Tongue (tissue), 2 donors: ENCODE data around the gene GNPTG. TPM values are rescaled to one million over a fixed set of nuclear protein-coding genes. Genes with fewer than 3 reads are reported as not detected.
A peak's percentile ranks its signal among the peaks of the same experiment; 100 is the strongest.

ENCODE experiments used
- DNase-seq: peaks from one replicate; pipeline ENCODE4 v3.0.0-alpha.2; 2015
- total RNA-seq: library from RNA; depleted of rRNA; stranded (reverse); fragments of >200 nt; gene quantifications from one replicate; pipeline ENCODE4 v1.2.3, GENCODE V29; 2014

The GNPTG gene
- total RNA-seq, 1 donor from 2014 or later, result 31.7 TPM

GRCh38 chr16:1333854-1334700 lies 17.7 kb upstream of the GNPTG start:
- no peak for DNase-seq

GRCh38 chr16:1334739-1335138 lies 17.0 kb upstream of the GNPTG start:
- no peak for DNase-seq

GRCh38 chr16:1335211-1335971 lies 16.3 kb upstream of the GNPTG start:
- no peak for DNase-seq

- DNase-seq, result no peak
These were observed 15.7 kb upstream of the GNPTG start for GRCh38 chr16:1335996-1336395.

GRCh38 chr16:1336619-1337018 lies 15.1 kb upstream of the GNPTG start:
- DNase-seq, result no peak

- no peak for DNase-seq
These were observed 14.2 kb upstream of the GNPTG start for GRCh38 chr16:1337486-1337885.

GRCh38 chr16:1338119-1338730 lies 13.5 kb upstream of the GNPTG start:
- no peak for DNase-seq

GRCh38 chr16:1338855-1339675 lies 12.7 kb upstream of the GNPTG start:
- DNase-seq, result no peak

- no peak for DNase-seq
These were observed 10.8 kb upstream of the GNPTG start for GRCh38 chr16:1340730-1341494.

GRCh38 chr16:1341495-1342420 lies 10.0 kb upstream of the GNPTG start:
- no peak for DNase-seq

GRCh38 chr16:1342526-1343427 lies 9.0 kb upstream of the GNPTG start:
- DNase-seq, result peak; percentile 90

GRCh38 chr16:1343428-1344242 lies 8.1 kb upstream of the GNPTG start:
- DNase-seq, result no peak

GRCh38 chr16:1344499-1344898 lies 7.2 kb upstream of the GNPTG start:
- DNase-seq, result no peak

GRCh38 chr16:1345087-1345486 lies 6.6 kb upstream of the GNPTG start:
- DNase-seq, result no peak

GRCh38 chr16:1345651-1346421 lies 5.9 kb upstream of the GNPTG start:
- DNase-seq, result no peak

- no peak for DNase-seq
These were observed 5.1 kb upstream of the GNPTG start for GRCh38 chr16:1346422-1347285.
